HG02588 (cell line): Measurements from ENCODE around the gene RIMBP2.

Experiments used
- ATAC-seq: cut with Tn5 transposase; IDR thresholded peaks from one replicate; pipeline ENCODE4 v1.9.1; 2021; ENCODE audit warnings: mild to moderate bottlenecking, moderate library complexity; ENCODE audit not compliant: unreplicated experiment

Gene RIMBP2

GRCh38 chr12:130401703-130402102 is 314.4 kb downstream of the RIMBP2 start:
- no peak for ATAC-seq

- no peak for ATAC-seq
Measured at GRCh38 chr12:130398100-130398848, 317.8 kb downstream of the RIMBP2 start.

GRCh38 chr12:130396667-130397066 is 319.4 kb downstream of the RIMBP2 start:
- no peak for ATAC-seq

GRCh38 chr12:130394906-130395305 is 321.2 kb downstream of the RIMBP2 start:
- ATAC-seq = no peak

GRCh38 chr12:130391186-130391585 is 324.9 kb downstream of the RIMBP2 start:
- no peak for ATAC-seq

- ATAC-seq = no peak
Measured at GRCh38 chr12:130385193-130385592, 330.9 kb downstream of the RIMBP2 start.

GRCh38 chr12:130384234-130384633 is 331.9 kb downstream of the RIMBP2 start:
- ATAC-seq = no peak

- no peak for ATAC-seq
Measured at GRCh38 chr12:130382818-130383217, 333.3 kb downstream of the RIMBP2 start.

- ATAC-seq = no peak
Measured at GRCh38 chr12:130375296-130376287, 340.5 kb downstream of the RIMBP2 start.

- no peak for ATAC-seq
Measured at GRCh38 chr12:130374083-130374482, 342.0 kb downstream of the RIMBP2 start.

GRCh38 chr12:130372936-130373335 is 343.2 kb downstream of the RIMBP2 start:
- no peak for ATAC-seq

- ATAC-seq = no peak
Measured at GRCh38 chr12:130371296-130371695, 344.8 kb downstream of the RIMBP2 start.

GRCh38 chr12:130369816-130370215 is 346.3 kb downstream of the RIMBP2 start:
- no peak for ATAC-seq

- ATAC-seq = no peak
Measured at GRCh38 chr12:130367523-130367922, 348.6 kb downstream of the RIMBP2 start.

GRCh38 chr12:130367003-130367402 is 349.1 kb downstream of the RIMBP2 start:
- ATAC-seq = no peak

GRCh38 chr12:130366159-130366558 is 349.9 kb downstream of the RIMBP2 start:
- no peak for ATAC-seq

- no peak for ATAC-seq
Measured at GRCh38 chr12:130364578-130364977, 351.5 kb downstream of the RIMBP2 start.

- no peak for ATAC-seq
Measured at GRCh38 chr12:130362060-130362459, 354.0 kb downstream of the RIMBP2 start.

- ATAC-seq = no peak
Measured at GRCh38 chr12:130357729-130358330, 358.3 kb downstream of the RIMBP2 start.

GRCh38 chr12:130357241-130357640 is 358.9 kb downstream of the RIMBP2 start:
- ATAC-seq = no peak

- no peak for ATAC-seq
Measured at GRCh38 chr12:130356222-130356621, 359.9 kb downstream of the RIMBP2 start.
